Fibroblast of lung (primary cell): ENCODE data around the gene GDI2. TPM values are rescaled to one million over a fixed set of nuclear protein-coding genes. Genes with fewer than 3 reads are reported as not detected.
"Not testable (repeated sequence)": the region's sequence is repeated elsewhere in the genome, so short reads cannot be mapped to it uniquely, and the experiment has no call there.

ENCODE experiments used
- DNase-seq, 2 donors: peaks; one replicate each; pipeline versions ENCODE4 v3.0.0 to v3.0.0-alpha.2; 2010; ENCODE audit warnings: low read depth in 2 of 2
- H2AFZ ChIP-seq: 2 replicates; pipeline ENCODE4 v1.5.1; 2012; ENCODE audit warnings: low read length, control low read depth, inconsistent platforms
- H3K27ac ChIP-seq: 2 replicates; pipeline ENCODE4 v1.5.1; 2011; ENCODE audit warnings: low read length, control low read depth; ENCODE audit not compliant: insufficient read depth
- H3K27me3 ChIP-seq: 2 replicates; pipeline ENCODE4 v1.5.1; 2011; ENCODE audit warnings: mild to moderate bottlenecking, low read length; ENCODE audit not compliant: control insufficient read depth, insufficient read depth
- H3K36me3 ChIP-seq: 2 replicates; pipeline ENCODE4 v1.5.1; 2011; ENCODE audit warnings: low read length; ENCODE audit not compliant: control insufficient read depth, insufficient read depth
- H3K4me1 ChIP-seq: 2 replicates; pipeline ENCODE4 v1.5.1; 2011; ENCODE audit warnings: low read length; ENCODE audit not compliant: control insufficient read depth, insufficient read depth; ENCODE audit errors: extremely low read depth
- H3K4me2 ChIP-seq: 2 replicates; pipeline ENCODE4 v1.5.1; 2011; ENCODE audit warnings: low read length, control low read depth; ENCODE audit not compliant: insufficient read depth; ENCODE audit errors: extremely low read depth
- H3K4me3 ChIP-seq, 4 experiments: fragments of 200-600 bp in 1 of 4; sonication (generic) in 1 of 4; replicated peaks in 1 of 4; 2 replicates each; pipeline ENCODE4 v1.5.1; 2011 to 2016; ENCODE audit warnings: low read length in 4 of 4, low read depth in 3 of 4, mild to moderate bottlenecking in 3 of 4, control low read depth in 2 of 4, inconsistent platforms in 1 of 4, mixed read lengths in 1 of 4; ENCODE audit not compliant: insufficient read depth in 1 of 4; ENCODE audit errors: control extremely low read depth in 1 of 4
- H3K79me2 ChIP-seq: 2 replicates; pipeline ENCODE4 v1.5.1; 2012; ENCODE audit warnings: mild to moderate bottlenecking, low read length, inconsistent platforms; ENCODE audit not compliant: control insufficient read depth, insufficient read depth
- H3K9ac ChIP-seq: 2 replicates; pipeline ENCODE4 v1.5.1; 2011; ENCODE audit warnings: mild to moderate bottlenecking, low read length, control low read depth; ENCODE audit not compliant: insufficient read depth
- H3K9me3 ChIP-seq: 2 replicates; pipeline ENCODE4 v1.5.1; 2012; ENCODE audit warnings: low read depth, low read length; ENCODE audit not compliant: control insufficient read depth, insufficient read depth
- H4K20me1 ChIP-seq: 2 replicates; pipeline ENCODE4 v1.5.1; 2011; ENCODE audit warnings: low read length; ENCODE audit not compliant: control insufficient read depth, insufficient read depth; ENCODE audit errors: extremely low read depth
- CTCF ChIP-seq, 2 donors: IDR thresholded peaks in 1 of 2; conservative IDR thresholded peaks in 1 of 2; 1 replicate in 1 of 2; 2 replicates in 1 of 2; pipeline ENCODE4 v1.5.1; 2011 to 2012; ENCODE audit warnings: low read length in 2 of 2, control low read depth in 1 of 2, inconsistent platforms in 1 of 2, low read depth in 1 of 2, mild to moderate bottlenecking in 1 of 2
- EZH2 ChIP-seq: IDR thresholded peaks from 2 replicates; pipeline ENCODE4 v1.5.1; 2012; ENCODE audit warnings: low read length, control low read depth, mild to moderate bottlenecking; ENCODE audit errors: missing control alignments
- polyA plus RNA-seq, 2 donors: library from polyadenylated mRNA; depleted of rRNA in 1 of 2; stranded (reverse) in 1 of 2; unstranded in 1 of 2; fragments of >200 nt; gene quantifications; 2 replicates each; pipeline ENCODE4 v1.2.1, GENCODE V29; 2011 to 2012; ENCODE audit warnings: missing spikeins in 1 of 2
- total RNA-seq: library from RNA; depleted of rRNA; stranded (reverse); fragments of >200 nt; gene quantifications from 2 replicates; pipeline ENCODE4 v1.2.1, GENCODE V29; 2014

The GDI2 gene
- total and polyA plus RNA-seq, 2 donors (not counting 1 experiment from before 2014, with no cell fraction given): 287 to 483 TPM

DNA sequence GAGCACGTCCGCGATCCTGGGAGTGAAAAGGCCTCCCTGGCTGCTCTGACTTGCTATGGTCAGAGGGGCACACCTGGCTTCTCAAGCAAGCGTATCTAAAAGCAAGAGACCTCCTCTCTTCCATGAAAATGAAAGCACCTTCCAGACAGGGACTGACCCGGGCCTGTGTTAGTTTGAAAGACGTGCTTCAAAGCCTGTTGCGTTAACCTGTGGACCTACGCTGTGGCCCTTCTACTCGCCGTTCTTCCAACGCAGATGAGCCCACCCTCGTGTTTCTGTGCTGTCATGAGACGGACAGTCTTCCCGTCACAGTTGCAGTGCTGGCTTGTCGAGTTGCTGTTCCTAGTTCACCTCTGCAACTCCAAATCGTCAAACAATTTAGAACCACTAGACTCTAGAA, 15.5 kb upstream of the GDI2 start:
- H3K27ac ChIP-seq: no peak overlapping the region
- H3K79me2 ChIP-seq: no peaks in the 10 kb centered on the region
- no peak overlapping the region for H3K9ac ChIP-seq
- H3K36me3 ChIP-seq: no peaks in the 10 kb centered on the region
- H3K27me3 ChIP-seq: no peaks in the 10 kb centered on the region
- no peak overlapping the region for H3K4me3 ChIP-seq
- no peak for TF ChIP-seq EZH2
- H2AFZ ChIP-seq: no peak overlapping the region
- no peak for DNase-seq
- no peaks in the 10 kb centered on the region for H4K20me1 ChIP-seq
- H3K9me3 ChIP-seq: no peaks in the 10 kb centered on the region
- no peaks in the 10 kb centered on the region for H3K4me1 ChIP-seq
- H3K4me2 ChIP-seq: no peak overlapping the region

DNA sequence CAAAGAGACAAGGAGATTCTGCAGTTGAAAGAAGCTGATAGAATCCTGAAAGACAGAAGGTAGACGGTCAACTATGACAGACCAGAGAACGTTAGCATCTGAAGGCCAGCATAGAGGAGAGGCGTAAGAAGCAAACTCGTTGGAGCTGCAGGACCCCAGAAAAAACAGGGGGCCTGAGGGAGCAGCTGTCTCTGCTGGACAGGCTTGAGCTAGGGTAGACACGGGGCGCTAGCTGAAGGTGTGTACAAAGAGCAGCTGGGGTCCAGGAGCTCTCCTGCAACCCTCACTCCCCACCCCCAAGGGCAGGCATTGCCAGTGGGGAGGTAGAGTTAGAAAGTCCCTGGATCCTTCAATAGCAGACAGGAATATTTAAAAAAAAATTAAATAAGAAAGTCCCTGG, 14.6 kb upstream of the GDI2 start:
- Histone ChIP-seq H4K20me1 (no peaks in the 10 kb centered on the region), H3K4me1 (no peaks in the 10 kb centered on the region), H3K27me3 (no peaks in the 10 kb centered on the region), H3K36me3 (no peaks in the 10 kb centered on the region), H3K4me2 (no peak overlapping the region), H3K9ac (no peak overlapping the region), H3K79me2 (no peaks in the 10 kb centered on the region), H2AFZ (no peak overlapping the region), H3K9me3 (no peaks in the 10 kb centered on the region), H3K4me3 (no peak overlapping the region), H3K27ac (no peak overlapping the region)
- TF ChIP-seq EZH2: no peak
- TF ChIP-seq CTCF (conservative IDR thresholded peaks at IDR 0.05 in 1 of 2, IDR thresholded peaks at IDR 0.05 in 1 of 2; ENCODE audit: low read depth in 1 of 2, low read length in 2 of 2): no peak
- no peak for DNase-seq

DNA sequence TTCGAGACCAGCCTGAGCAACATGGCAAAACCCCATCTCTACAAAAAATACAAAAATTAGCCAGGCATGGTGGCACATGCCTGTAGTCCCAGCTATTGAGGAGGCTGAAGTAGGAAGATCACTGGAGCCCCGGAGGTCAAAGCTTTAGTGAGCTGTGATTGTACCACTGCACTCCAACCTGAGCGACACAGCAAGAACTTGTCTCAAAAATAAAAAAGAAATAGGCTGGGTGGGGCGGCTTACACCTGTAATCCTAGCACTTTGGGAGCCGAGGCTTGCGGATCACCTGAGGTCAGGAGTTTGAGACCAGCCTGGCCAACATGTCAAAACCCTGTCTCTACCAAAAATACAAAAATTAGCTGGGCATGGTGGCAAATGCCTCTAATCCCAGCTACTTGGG, 13.3 kb upstream of the GDI2 start:
- not testable (repeated sequence) for H3K36me3 ChIP-seq, H3K4me2 ChIP-seq, H4K20me1 ChIP-seq, DNase-seq, H3K27me3 ChIP-seq, H3K4me3 ChIP-seq, H2AFZ ChIP-seq, H3K9me3 ChIP-seq, H3K27ac ChIP-seq, H3K4me1 ChIP-seq, H3K9ac ChIP-seq, H3K79me2 ChIP-seq

DNA sequence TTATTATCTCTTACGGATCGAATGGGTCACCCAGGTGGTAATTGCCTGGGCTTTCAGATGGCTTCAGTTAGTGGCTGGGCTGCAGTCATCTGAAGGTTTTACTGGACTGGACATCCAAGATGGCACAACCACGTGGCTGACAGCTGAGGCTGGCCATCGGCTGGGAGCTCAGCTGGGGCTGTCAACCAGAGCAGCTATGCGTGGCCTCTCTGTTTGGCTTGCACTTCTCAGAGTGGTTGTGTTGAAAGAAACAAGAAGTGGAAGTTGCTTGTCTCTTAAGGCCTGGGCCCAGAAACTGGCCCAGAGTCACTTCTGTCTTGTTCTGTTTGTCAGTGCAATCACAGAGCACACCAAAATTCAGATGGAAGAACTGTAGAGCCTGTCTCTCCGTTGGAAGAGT, 5.7 kb upstream of the GDI2 start:
- Histone ChIP-seq H3K27me3 (no peaks in the 10 kb centered on the region), H3K27ac (no peak overlapping the region), H3K9me3 (no peaks in the 10 kb centered on the region), H2AFZ (no peak overlapping the region), H3K4me1 (no peaks in the 10 kb centered on the region), H3K4me3 (no peak overlapping the region), H3K36me3 (no peaks in the 10 kb centered on the region), H4K20me1 (no peaks in the 10 kb centered on the region), H3K9ac (no peak overlapping the region), H3K4me2 (no peak overlapping the region), H3K79me2 (no peaks in the 10 kb centered on the region)
- TF ChIP-seq EZH2: no peak
- no peak for TF ChIP-seq CTCF (conservative IDR thresholded peaks at IDR 0.05 in 1 of 2, IDR thresholded peaks at IDR 0.05 in 1 of 2; ENCODE audit: low read depth in 1 of 2, low read length in 2 of 2)
- DNase-seq: no peak
